ENCODE results near the gene FZD2.

DNA sequence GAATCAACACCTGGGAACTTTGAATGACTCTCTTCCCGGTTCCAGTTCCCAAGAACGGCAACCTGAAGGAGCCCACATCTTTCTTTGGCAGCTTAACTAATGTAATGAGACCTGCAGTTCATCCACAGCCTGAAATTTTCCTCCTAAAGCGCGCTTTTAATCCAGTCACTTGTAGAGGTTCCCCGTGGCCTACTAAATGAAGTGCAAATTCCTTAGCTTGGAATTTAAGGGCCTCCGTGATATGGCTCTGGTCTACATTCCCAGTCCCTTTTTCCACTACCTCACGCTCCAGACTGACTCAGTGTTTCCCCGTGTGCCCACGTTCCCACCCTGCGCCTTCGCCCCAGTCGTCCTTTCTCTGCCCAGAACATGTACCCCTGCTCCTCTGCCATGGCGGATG, 27.2 kb downstream of the FZD2 start:
- TF ChIP-seq, protein P1, sequence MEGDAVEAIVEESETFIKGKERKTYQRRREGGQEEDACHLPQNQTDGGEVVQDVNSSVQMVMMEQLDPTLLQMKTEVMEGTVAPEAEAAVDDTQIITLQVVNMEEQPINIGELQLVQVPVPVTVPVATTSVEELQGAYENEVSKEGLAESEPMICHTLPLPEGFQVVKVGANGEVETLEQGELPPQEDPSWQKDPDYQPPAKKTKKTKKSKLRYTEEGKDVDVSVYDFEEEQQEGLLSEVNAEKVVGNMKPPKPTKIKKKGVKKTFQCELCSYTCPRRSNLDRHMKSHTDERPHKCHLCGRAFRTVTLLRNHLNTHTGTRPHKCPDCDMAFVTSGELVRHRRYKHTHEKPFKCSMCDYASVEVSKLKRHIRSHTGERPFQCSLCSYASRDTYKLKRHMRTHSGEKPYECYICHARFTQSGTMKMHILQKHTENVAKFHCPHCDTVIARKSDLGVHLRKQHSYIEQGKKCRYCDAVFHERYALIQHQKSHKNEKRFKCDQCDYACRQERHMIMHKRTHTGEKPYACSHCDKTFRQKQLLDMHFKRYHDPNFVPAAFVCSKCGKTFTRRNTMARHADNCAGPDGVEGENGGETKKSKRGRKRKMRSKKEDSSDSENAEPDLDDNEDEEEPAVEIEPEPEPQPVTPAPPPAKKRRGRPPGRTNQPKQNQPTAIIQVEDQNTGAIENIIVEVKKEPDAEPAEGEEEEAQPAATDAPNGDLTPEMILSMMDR (IDR thresholded peaks at IDR 0.05), result no peak
- TF ChIP-seq POLR2A (IDR thresholded peaks at IDR 0.05) (no peak), POLR2AphosphoS5 (IDR thresholded peaks at IDR 0.05) (no peak), EP300 (IDR thresholded peaks at IDR 0.05) (no peak)
